ENCODE data around the gene TRABD2B.

TRABD2B gene

DNA sequence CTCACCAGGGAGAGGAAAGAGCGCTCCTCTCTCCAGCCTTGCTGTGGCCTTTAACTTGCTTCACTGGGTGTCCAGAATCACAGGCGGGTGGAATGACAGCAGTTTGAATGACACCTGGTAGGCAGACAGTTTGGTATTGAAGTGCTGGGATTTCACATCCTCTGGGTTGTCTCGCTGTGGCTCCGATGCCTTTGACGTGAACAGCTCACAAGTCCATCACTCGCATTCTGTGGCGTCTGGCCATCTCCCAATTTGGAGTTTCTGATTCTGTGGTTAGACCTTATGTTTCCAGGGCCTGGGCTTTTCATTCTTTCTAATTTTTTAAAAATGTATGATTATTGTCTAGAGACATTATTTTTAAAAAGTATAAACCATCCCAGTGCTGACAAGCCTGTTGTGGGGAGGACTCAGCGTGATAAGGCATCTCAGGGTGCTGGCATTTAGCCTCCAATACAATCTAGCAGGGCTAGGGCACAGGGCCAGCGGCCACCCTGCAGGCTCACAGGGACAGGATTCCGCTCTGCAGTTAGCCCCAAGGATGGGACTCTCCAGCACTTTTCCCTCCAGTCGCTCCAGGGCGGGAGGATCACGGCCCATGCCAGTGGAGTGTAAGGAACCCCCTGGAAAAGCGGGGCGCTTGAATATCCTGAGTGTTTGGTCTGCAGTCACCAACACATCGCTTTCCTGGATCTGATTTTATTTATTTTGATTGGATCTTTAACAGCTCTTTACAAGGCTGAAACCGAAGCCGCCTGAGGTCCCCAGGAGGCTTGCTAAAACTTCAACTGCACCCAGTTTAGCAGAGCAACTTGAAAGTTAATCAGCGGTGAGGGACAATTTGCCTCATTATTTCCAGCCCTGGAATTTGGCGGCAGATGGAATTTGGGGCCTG, 178.3 kb downstream of the TRABD2B start:
- DNase-seq: no peak

DNA sequence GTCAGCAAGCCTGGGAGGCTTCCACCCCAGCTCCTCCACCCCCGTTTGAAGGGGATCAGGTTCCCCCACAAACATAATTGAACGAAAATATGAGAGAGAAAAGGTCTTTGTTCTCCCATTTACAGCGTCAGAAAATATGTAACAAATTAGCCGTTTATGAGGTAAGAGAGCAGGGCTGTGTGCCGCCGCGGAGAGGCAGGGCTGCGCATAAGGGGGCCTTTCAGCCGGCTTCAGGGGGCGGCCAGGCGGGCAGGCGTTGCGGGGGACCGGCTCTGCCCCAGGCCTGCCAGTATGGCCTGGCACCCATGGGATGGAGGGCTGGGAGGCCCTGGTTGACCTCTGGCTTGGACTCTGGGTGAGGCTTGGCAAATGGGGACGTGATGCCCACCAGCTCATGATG, 179.3 kb downstream of the TRABD2B start:
- DNase-seq: no peak

- DNase-seq: no peak
Measured at GRCh38 chr1:47816325-47817071, 180.7 kb downstream of the TRABD2B start.

DNA sequence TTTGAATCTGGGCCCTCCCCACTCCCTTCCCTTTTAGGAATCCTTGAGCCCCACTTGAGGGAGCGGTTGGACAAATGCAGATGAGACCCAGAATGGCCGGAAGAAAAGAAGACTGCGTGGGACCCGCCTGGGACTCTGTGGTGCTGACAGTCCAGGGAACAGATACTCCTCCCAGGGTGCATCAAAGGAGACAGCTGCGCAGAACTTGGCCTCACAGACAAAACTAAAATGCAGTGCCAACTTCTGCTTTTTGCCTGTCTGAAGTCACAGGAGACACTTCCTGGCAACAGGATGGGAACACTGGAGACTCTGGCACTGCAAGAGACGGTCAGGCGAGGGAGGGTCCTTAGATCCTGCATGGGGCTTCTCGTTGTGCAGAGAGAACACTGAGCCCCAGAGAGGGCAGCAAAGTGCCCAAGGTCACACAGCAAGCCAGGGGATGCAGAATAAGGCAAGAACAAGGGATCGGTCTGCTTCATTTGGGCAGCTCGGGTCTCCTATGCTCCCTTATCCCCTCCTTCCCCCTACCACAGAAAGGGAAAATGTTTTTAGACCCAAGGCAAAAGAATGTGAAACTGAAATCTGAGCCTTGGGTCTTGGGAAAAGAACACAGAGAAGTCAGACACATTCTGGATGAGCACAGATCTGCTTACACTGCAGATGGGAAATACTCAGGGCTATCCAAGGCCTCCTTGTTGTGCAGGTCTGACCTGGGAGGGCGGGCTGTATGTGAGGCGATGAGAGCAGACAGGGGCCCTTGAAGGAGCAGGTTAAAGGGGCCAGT, 182.4 kb downstream of the TRABD2B start:
- no peak for DNase-seq

DNA sequence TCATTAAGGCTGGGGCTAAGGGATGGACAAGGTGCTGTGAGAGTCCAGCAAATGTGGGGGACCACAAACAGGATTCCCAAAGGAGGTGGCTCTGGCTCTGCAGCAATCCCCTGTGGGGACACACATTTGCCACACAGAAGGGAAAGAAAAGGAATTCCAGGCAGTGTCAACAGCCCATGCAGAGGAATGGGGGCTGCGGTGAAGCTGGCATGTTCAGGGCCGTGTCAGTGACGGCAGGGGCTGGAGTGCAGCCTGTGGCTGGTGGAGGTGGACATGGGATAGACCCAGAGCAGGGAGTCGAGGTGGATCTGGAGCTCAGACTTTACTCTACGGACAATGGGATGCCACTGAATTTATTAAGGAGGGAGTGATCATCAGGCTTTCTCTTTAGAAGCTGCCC, 183.2 kb downstream of the TRABD2B start:
- no peak for DNase-seq

- DNase-seq: peak in 1 of 2 experiments; percentile 29
Measured at GRCh38 chr1:47812904-47813514, 184.2 kb downstream of the TRABD2B start.

DNA sequence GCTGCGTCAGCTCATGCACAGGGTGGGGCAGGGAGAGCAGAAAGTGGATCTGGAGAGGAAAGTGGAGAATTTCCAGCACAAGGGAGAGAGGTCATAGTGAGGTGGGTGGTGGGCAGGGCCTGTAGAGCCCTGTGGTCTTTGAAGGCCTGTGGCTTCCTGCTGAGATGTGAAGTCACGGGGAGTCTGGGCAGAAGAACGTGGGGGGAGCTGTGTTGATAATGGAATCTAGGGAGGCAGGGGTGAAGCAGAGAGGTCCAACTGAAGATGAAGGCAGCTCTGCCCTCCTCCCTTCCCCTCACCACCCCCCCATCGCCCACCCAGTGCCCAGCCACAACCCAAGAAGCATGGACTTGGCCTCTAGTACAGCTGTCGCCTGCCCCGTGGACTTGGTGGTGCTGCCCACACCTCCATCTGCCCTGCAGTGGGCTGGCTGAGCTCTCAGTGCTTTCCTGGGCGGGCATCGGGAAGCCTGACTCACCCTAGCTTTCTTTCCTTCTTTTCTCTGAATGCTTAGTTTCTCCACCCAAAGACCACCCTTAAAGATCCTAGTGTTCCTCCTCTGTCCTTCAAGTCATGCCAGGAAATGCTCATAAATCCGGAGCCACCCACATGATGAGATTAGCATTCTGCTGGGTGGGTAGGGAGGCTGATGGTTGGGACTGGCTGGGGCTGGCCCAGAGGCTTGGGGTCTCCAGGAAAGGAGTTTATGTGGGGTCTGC, 186.1 kb downstream of the TRABD2B start:
- DNase-seq: no peak

- DNase-seq: peak; percentile 43 to 73
Measured at GRCh38 chr1:47809301-47810084, 187.7 kb downstream of the TRABD2B start.

- no peak for DNase-seq
Measured at GRCh38 chr1:47808612-47809011, 188.6 kb downstream of the TRABD2B start.

- DNase-seq: peak; percentile 70 to 87
Measured at GRCh38 chr1:47805921-47806361, 191.2 kb downstream of the TRABD2B start.

DNA sequence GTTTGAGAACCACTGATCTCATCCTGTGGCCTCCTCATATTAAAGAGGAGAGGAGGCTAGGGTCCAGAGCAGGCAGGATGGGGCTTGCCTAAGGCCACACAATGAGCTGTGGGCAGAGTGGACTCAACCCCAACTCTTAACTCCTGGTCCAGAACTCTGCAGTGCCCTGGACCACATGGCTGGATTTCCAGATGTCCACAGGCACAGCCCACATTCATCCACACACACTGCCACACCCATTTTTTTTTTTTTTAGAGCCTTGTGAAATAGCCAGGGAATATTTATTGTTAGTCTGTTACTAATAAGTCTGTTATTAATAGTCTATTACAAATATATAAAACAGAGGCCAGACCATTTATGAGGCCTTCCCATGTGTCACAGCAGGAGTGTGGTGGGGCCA, 192.2 kb downstream of the TRABD2B start:
- DNase-seq: no peak

GRCh38 chr1:47803815-47804501, 193.2 kb downstream of the TRABD2B start:
- DNase-seq: no peak

DNA sequence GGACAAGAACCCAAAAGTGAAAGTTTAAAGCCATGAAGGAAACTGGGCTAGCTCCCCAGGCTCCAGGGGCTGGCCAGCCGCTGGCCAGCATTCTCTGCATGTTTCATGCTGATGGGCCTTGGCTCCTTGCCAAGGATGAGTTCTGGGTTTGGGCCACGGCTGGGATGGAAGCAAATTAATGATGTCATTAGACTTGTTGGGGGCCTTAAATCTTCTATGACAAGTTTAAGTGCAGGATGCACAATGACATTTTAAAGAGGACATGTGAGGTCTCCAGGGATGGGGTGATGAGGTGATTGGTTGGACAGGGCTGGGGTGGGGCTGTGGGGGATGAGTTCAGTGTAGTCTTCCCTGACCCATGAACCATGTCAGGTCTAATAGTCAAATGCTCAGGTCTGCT, 199.6 kb downstream of the TRABD2B start:
- DNase-seq: no peak

DNA sequence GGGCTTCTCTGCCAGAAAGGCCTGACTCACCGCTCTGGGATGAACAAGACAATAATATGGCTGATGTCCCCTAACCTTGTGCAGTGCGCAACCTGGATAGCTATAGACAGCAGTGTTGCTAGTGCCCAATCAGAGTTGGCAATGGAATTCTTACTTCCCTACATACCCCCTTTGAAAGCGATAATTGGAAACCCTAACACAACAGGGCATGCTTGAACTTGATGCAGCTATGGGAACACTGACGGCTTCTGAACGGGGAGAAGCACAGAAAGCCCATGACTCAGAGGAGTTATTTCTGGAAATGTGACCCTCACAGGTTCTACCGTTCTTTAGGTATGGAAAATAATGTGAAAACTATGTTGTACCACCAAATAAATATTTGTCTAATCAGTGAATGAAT, 200.6 kb downstream of the TRABD2B start:
- DNase-seq: no peak

- DNase-seq: no peak
Measured at GRCh38 chr1:47795102-47795501, 202.1 kb downstream of the TRABD2B start.

GRCh38 chr1:47794530-47794929, 202.7 kb downstream of the TRABD2B start:
- no peak for DNase-seq

GRCh38 chr1:47794081-47794480, 203.1 kb downstream of the TRABD2B start:
- DNase-seq: no peak

- DNase-seq: no peak
Measured at GRCh38 chr1:47793563-47793962, 203.6 kb downstream of the TRABD2B start.

DNA sequence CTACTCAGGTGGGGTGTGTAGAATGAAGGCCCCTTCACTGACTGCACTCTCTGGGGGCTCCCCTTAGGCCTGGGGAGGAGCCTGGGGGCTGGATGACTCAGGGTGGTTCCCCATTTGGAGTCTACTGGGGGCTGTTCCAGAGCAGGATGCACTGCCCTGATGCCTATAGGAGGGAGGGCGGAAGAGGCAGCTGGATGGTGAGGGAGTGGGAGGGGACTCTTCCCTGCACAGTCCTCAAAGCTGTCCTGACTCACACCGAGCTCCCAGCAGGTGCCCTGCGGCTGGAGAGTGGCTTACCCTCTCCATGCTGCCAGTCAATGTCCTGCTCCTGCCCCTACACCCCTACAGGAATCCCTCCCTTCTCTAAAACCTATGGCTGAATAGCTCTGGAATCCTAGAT, 204.4 kb downstream of the TRABD2B start:
- DNase-seq: no peak

DNA sequence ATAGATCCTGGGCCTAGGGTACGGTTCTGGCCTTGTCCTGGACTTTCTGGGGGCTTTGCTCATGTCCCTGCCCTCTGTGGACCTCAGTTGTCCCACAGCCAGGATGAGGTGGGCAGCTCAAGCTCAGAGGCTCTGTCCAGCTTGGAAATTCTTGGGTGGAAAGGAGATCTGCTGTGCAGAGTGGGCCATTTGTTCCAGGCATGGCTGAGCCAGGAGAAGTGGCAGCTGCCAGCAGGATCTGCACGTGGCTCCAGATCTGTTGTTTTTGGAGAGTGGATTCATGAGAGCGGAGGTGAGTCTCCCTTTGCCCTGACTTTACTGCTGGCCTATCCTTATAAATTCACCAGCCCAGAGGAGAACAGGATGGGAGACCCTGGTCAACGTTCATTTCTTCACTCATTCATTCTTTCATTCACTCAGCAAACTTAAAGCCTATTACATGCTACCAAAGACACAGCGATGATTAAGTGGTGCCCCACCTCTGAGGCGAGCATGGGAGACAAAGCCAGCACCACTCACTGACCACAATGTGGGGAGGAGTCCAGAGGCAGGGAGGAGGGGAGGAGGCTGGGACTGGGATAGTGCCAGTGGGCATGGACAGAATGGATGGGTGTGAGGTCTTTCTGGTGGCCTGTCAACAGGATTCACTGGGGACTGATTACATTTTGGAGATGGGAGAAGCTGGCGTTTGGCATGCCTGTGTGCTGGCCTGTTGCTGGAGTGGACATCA, 205.1 kb downstream of the TRABD2B start:
- no peak for DNase-seq
